Measurements from ENCODE around the gene AMH.

DNA sequence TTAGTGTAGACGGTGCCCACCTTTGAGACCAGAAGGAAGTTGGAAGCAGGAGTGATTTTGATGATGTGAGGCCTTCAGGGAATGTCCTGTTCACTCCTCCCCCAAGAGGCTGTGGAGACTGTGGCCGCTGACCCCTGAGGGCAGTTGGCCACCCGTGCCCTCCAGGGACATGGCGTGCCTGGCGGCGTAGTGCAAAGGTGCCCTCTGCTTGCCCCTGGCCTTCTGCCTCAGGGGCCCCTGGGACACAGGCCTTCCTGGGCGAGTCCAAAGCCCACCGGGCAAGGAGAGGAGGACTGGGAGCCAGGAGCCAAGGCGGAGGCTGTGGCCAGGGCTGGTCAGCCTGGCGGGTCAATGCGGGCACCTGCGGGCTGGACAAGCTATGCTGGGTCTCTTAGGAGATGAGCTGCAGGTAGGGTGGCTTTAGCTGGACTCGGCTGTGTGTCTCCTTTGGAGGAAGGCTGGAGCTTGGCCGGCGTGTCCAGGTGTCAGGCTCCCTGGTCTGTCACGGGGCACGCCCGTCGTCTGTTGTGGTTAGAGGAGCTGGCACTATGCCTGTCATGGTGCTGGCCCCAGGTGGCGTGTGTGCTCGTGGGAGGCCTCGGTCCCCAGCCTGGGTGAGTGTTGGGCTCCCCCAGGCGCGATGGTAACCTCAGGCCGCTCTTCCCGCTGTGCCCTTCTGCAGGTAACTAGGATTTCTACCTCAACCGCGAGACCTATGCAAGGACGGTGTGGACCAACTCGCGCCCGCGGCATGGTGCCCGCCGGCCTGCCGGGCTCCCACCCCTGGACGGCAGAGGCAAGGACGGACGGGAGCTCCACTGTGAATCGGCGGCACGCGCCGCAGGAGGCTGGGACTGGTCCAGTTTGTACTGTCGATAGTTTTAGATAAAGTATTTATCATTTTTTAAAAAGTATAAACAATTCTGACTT is 19.8 kb upstream of the AMH start:
- TF ChIP-seq PAX5 (IDR thresholded peaks at IDR 0.05; ENCODE audit: insufficient read depth, low read length, severe bottlenecking), result no peak
- no peak; the same call in 1 of the 2 replicates for TF ChIP-seq POLR2AphosphoS5 (IDR thresholded peaks at IDR 0.05; ENCODE audit: low read depth, low read length)
- TF ChIP-seq POLR2A (IDR thresholded peaks at IDR 0.05; ENCODE audit: low read depth, low read length), result no peak
- no peak for TF ChIP-seq SPI1 (IDR thresholded peaks at IDR 0.05; ENCODE audit: low read depth, low read length)
- TF ChIP-seq TAF1 (IDR thresholded peaks at IDR 0.05; ENCODE audit: low read depth, low read length), result no peak
